ENCODE results near the gene MSANTD2.
"Not testable (repeated sequence)": the region's sequence is repeated elsewhere in the genome, so short reads cannot be mapped to it uniquely, and the experiment has no call there.

MSANTD2 gene

DNA sequence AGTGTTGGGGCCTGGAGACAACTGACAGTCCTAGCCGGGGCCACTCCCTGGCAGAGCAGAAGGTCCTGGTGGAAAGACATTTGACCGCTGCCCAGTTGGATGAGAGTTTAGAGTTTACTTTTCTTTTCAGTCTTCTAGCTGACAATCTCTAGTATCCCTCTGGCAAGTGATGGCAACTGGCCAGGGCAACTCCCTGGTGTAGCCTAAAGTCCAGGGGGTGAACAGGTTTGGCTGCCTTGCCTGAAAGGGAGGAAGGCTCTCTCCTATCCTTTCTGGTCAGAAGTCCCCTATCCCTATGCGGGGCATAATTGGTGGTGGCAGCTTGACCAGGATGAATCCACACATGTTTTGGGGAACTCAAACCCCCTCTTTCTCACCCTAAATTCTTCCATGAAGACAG lies 16.8 kb upstream of the MSANTD2 start:
- DNase-seq = no peak

DNA sequence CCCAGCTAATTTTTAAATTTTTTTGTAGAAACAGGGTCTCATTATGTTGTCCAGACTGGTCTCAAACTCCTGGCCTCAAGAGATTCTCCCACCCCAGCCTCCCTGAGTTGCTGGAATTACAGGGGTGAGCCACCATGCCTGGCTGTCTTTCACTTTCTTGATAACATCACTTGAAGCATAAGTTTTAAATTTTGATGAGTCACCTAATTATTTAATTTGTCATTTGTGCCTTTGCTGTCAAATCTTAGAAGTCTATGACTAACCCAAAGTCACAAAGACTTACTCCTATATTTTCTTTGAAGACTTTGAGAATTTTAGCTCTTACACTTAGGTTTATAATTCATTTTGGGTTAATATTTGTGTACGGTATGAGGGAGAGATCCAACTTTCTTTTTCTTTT lies 14.5 kb upstream of the MSANTD2 start:
- no peak for DNase-seq

DNA sequence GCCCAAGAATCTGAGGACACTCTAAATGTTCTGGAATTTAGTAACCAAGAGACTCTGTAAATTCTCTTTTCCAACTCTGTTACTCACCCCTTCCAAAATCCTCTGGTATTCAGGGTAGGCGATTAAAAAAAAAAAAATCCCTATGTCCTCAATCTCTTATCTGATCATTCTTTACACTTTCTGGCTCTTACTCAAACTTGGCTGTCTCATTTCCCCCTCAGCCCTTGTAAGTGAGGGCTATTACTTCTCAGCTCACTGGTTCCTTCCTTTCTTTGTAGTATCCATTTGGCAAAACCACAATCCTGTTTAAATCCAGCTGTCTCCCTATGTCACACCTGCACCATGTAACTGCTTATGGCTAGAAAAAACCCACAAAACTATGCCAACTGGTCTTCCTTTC lies 12.7 kb upstream of the MSANTD2 start:
- DNase-seq = no peak

DNA sequence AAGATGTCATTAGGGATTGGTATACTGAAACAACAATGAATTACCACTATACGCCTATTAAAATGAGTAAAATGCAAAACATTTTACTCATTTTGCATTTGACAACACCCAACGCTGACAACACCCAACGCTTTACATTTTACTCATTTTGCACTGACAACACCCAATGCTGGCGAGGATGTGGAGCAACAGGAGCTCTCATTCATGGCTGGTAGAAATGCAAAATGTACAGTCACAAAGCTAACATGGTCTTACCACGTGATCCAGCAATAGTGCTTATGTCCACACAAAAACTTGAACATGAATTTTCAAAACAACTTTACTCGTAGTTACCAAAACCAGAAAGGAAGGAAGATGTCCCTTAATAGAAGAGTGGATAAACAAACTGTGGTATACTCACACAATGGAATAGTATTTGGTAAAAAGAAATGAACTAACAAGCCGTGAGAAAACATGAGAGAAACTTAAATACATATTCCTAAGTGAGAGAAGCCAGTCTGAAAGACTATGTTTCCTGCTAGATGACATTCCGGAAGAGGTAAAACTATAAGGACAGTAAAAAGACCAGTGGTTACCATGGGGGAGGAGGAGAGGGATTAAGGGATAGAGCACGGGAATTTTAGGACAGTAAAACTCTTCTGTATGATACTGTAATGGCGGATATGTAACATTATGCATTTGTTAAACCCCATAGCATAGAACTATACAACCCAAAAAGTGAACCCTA lies 11.4 kb upstream of the MSANTD2 start:
- DNase-seq = no peak

DNA sequence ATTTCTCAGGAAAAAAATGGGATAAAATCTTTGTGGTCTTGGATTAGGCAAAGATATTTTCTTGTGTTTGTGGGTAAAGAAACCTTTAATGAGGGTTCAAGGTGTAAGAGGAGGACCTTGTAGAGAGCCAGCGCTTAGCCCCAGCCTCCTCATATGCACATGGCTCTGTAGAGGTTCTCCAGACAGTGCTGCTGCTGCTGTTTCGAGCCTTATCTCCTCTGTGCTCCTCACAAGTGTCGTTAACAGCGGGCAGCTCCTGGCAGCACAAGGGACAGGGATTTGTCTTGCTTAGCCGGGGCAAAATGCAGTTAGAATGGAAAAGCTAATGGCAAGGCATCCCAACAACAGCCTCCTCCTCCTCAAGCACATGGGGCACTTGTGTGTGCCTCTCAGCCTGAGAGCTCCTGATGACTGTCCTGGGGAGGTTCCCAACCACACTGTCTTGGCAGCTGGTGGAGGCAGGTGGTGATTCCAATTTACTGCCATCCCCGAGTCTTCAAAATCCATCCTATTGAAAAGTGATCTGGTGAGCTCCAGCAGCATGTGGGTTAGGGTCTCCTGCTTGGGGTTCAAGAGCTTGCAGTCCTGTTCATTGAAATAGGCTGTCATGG lies 7.6 kb upstream of the MSANTD2 start:
- no peak for DNase-seq

DNA sequence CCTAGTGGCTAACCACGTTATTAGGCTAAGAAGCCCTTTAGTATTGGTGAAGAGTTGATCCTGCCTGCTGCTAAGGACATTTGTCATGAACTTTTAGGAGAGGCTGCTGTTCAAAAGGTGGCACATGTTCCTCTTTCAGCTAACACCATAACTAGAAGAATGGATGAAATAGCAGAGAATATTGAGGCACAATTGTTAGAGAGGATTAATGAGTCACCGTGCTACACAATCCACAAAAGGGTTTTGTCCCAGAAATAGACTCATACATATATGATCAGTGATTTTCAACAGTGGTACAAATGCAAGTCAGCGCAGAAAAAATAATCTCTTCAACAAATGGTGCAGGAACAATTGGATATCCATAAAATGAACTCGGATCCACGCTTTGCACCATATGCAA lies 7.0 kb upstream of the MSANTD2 start:
- no peak for DNase-seq

DNA sequence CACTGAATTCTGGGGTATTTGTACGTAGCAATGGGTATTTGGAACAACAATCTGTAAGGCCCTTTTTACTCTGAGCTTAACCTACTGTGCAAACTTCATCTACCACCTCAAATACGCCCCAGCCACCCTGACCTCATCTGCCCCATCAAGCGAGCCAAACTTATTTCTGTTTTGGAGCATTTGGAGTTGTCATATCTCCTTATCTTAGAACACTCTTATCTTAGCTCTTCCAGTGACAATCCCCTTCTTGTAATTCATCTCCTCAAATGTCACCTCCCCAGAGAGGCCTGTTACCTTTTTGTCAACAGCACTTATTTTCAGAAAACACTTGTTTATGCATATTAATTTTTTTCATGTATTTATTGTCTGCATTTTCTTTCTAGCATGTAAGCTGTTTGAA lies 4.7 kb upstream of the MSANTD2 start:
- DNase-seq = no peak

DNA sequence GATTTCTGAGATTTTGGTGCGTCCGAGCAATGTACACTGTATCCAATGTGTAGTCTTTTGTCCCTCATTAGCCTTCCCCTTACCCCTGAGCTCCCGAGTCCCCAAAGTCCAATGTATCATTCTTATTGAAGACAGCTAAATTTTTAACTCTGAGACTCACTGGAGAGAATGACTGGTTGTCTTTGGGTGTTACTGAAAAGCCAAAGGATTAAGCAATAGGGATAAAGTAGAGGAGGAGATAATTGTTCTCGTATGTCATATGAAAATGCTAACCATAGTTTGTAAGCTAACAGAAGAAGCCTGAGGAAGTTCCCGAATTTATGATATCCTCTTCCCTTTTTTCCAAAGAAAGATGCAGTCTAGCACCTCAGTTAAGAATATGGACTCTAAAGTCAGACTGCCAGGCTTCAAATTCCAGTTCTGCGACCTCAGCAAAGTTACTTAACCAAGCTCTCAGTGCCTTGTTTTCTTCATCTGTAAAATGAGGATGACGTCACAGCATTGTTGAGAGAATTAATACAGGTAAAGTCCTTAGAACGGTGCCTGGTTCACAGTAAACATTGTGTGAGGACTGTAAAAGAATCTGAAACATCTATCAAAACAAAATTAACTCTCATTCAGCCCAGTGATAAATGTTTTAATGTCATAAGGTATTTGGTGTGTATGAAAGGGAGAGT lies 1.6 kb upstream of the MSANTD2 start:
- no peak for DNase-seq

DNA sequence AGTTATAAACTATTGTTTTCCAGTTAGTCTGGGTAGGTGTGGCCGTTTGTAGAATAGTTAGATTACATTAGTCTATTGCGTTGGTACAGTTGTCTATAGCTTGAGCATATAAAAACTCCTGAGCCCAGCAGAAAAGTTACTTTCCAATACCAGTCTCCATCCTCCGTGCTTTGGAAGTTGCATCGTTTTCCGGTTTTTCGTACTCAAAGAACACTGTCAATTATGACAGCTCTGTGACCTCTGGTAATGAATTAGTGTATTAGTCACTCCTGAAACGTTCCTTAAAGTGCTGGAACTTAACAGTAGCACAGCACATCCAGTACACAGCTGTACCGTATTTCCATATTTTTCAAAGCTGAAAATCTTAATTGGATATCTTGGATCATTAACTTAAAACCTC lies 808 bp upstream of the MSANTD2 start:
- no peak for DNase-seq

DNA sequence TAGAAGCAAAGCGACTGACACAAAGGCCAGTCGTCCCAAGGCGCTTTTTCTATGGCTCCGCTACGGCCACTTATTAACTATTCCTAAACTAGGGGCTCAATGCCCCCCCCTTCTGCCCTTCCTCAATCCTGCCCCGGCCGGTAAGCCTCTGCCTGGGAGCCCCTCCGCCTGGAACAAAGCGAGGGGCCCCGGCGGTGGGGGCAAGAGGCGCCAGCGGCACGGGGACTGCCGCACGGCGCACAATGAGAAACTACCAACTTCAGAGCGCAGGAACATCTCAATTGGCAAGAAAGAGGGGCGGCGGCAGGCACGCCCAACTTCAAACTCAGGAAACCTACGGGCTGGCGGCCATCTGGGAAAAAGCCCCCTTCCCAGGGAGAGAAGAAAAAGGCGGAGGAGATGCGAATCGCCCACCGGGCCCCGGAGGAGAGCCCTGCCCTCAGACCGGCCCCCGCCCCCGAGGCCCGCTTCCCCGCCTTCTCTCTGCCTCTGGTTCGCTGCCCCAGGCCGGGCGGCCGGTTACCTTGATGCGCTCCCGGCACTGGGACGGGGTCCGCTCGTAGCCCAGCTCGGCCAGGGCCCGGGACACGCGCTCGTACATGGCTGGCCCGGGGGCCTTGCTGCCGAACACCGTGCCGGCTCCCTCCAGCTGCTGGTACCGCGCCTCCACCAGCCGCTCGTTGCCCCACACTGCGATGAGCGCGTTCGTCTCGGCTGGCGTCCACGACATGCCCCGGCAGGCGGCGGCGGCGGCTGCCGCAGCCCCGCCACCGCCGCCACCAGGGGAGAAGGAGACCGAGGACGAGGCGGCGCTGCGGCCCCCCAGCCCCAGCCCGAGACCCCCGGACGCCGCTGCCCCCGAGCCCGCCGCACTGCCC lies 619 bp downstream of the MSANTD2 start:
- peak; percentile 43 for DNase-seq

DNA sequence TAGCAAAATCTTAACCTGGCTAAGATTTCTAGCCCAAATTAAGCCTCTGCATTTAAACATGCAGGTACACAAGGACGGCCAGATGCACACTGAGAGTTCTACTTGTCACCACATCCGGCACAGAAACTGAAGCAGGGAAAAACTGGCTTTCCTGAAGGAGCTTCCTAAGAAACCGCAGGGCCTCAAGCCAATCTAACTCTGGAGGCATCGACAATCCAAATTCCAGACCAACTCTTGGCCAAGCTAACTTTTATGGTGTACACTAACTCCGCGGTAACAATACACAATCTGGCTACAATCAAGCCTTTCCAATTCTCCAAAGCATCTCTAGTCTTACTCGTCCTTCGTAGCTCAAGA lies 1.2 kb downstream of the MSANTD2 start:
- DNase-seq = no peak

DNA sequence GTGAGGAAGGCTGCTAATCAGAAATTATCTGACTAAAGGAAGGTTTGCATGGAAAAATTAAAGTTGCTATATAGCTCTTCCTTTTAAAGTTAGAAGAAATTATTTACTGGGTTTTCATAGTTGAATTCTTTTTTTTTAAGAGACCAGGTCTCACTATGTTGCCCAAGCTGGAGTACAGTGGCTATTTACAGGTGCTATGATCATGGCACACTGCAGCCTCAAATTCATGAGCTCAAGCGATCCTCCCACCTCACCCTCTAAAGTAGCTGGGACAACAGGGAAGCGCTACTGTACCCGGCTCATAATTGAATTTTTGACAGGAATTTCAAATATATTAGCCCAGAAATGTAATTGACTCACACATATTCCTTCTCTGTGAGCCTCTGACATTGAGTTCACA lies 3.9 kb downstream of the MSANTD2 start:
- no peak for DNase-seq

DNA sequence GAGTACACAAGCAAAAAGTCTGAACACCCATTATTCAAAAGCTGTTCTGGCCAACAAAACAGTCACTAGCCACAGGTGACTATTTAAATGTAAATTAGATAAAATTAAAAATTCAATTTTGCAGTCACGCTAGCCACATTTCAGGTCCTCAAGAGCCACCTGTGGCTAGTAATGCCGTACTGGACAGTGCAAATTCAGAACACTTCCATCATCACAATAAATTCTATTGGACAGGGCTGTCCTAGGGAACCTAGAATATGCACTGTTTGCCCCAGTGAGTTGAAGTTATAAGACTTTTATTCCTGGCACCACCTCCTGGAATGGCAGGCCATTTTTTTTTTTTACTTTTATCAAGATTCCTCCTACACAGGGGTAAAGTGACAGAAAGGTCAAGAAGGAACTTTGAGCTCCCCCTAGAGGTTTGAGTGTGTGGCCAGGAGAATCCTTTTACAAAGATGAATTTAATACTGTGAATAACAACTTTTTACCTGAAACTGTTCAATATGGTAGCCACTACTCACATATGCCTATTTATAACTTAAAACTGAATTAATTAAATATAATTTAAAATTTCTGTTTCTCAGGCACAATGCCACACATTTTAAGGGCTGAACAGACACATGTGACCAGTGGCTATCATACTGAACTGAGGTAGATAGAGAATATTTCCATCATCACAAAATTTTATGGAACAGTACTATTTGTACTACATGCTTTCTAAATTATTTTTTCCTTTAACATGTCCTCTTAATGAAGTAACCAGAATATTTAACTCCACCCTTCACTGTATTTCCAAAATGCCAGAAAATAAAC lies 6.5 kb downstream of the MSANTD2 start:
- DNase-seq = peak; percentile 25

DNA sequence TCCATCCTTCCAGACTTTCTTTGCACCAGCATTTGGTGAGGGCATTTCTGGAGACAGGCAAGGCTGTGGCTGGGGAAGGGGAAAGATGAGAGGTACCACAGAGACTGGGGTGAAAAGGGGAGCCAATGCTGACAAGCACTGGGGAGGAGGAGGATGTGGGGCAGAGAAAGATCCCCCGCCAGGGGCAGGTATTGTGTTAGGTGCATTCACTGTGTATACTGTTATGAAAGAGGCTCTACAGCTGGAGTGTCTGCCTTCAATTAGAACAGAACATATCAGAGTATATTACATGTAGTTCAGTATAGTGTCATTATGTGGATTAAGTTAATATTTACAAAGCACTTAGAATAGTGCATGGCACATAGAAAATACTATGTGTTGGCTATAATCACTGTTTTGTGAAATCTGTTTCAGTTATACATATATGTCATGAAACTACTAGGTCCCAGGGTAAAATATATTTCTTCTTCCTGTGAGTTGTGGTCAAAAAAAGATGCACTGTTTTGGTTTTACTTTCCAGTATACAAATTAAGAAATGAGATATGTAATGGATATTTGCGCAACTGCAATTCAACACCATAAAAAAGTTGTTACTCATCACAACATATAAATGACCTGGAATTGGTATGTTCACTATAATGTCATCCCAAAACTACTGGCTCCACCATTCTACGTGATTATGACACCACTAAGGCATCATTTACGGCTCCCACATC lies 8.4 kb downstream of the MSANTD2 start:
- no peak for DNase-seq

DNA sequence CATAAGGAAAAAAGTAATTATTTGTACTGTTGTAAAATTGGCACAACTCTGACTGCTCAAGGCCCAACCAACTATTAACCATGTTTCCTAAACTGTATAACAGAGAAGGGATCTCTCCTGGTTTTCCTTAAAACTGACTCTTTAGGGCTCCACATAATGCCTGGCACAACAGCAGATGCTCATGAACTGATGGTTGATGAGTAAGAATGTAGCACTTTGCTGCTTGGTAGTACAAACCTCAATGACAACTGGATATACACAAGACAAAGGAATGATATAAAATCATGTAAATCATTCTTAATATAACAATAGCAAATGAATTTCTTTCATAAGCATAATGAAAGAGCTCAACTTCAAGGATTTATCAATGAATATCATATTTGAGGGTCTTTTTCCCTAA lies 11.7 kb downstream of the MSANTD2 start:
- no peak for DNase-seq

DNA sequence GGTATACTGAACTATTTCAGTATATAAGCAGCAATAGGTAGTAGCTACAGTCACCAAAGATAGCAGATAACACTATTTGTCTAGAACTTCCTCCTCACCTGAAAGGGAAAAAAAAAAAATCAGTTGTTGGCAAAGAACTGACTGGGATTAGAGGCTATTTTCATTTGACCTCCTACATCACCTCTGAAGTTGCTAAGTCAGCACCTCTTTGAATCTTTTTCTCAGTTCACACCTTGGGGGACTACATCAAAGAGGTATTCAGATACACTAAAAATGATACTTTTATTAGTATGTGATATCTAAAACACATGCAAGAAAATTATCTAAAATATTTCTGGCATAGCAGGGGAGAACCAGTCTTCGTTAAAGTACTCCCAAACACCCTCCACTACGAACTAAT lies 16.2 kb downstream of the MSANTD2 start:
- DNase-seq = no peak

DNA sequence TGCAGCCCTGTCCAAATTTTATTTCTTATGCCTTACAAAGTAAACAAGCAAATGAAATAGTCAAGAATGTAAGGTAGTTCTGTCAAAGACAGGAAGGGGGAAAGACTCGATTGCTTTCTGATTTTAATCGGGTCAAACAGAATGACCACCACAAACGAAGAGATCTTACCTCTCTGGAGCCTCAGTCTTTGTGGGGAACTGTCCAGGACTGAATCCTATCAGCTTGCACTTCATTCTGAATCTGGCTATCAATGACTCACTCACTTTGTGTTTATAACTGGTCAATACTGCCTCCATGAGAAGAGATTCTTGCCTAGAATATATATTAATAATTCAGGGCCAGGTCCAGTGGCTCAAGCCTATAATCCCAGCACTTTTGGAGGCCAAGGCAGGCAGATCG lies 17.2 kb downstream of the MSANTD2 start:
- DNase-seq = no peak

DNA sequence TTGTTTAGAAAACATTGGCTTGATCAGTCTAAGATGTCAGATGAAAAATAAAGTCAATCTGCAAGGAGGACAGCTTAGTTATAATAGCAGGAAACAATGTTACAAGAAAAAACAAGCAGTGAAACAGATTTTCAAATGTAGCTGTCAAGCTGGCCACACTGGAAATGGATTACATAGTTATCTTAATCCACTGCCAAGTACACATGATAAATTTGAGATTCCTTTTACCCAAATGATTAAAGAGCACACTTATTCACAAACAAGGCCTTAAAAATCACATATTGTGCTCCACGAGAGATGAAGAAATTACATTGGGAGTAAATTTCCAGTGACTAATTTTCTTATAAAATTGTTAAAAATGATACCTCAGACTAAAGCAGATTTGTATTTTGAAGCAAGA lies 20.6 kb downstream of the MSANTD2 start:
- DNase-seq = no peak

DNA sequence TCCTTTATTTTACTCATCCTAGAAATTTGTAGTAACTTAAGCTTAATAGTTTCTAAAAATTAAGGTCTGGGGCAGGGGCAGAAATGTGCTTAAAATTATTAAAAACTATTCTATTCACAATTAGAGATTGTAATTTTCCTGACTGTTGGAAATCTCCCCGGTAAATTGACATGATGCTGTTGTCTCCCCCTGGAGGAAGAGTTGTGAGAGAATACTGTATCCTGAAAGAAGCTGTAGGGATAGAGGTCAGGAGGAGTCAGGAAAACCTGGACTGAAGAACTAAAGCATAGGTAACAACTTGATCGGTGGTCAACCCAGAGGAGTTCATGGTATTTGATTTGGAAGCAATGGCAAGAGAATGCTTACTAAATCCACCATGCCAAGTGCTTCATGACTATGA lies 21.9 kb downstream of the MSANTD2 start:
- DNase-seq = no peak

DNA sequence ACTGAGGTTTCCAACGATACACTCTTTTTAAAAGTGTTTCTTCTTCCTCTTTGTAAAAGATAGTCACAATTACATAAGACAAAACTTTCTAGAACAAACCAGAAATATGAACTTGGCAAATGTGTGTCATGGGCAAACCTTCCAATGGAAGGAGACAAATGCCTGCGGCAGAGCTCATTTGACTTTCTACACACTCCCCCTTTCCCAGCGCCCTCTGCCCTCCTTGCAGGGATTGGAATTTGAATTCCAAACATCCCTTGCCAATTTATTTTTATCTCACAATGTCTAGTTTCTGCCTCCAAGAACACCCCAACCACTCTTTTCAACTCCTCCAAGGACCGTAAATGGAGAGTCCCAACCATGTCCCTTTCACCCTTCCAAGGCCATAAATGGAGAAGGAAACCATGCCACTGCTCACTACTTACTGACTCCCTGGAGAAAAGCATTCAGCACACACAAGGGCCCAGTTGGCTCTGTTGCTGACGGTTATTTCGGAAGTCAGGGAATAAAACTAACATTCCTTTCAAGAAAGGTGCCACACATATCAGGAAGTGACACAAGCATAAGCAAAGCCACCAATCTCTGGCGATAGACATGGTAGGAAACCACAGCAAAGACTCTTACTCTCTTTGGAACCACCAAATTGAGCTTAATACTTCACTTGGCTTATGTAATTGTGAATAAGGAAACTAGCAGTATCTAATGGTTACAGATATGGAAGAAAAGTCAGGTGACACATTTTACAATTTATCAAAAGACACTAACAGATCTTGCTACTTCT lies 23.2 kb downstream of the MSANTD2 start:
- DNase-seq = peak; percentile 15

DNA sequence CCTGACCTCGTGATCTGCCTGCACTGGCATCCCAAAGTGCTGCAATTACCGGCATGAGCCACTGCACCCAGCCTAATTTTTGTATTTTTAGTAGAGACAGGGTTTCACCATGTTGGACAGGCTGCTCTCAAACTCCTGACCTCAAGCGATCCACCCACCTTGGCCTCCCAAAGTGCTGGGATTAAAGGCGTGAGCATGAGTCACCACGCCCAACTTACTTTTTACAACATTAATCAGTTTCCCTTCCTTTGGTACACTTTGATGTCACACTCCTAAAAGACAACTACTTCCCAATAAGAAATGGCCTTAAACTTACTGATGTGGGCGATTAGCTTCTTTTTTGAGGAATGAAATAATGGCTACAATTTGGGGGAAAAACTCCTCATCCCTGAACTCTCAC lies 29.2 kb downstream of the MSANTD2 start:
- DNase-seq = not testable (repeated sequence)
